SK-N-SH treated with all-trans-retinoic acid at 6 μM for 48 hours (cell line): ENCODE data around the gene PNPLA7.

Experiments used
- CREB5 ChIP-seq: fragments of 250-450 bp; sonication (Bioruptor Pico); IDR thresholded peaks from 2 replicates; pipeline ENCODE4 v1.5.1; 2020; ENCODE audit warnings: low read depth, mild to moderate bottlenecking, moderate library complexity
- ESRRG ChIP-seq: fragments of 250-450 bp; sonication (Bioruptor Pico); IDR thresholded peaks from 2 replicates; pipeline ENCODE4 v1.6.1; 2021; ENCODE audit warnings: mild to moderate bottlenecking
- PATZ1 ChIP-seq: fragments of 250-450 bp; sonication (Bioruptor Pico); IDR thresholded peaks from 2 replicates; pipeline ENCODE4 v1.8.0; 2020; ENCODE audit warnings: mild to moderate bottlenecking, moderate library complexity, borderline replicate concordance
- RARB ChIP-seq: fragments of 250-450 bp; sonication (Bioruptor Pico); IDR thresholded peaks from 2 replicates; pipeline ENCODE4 v1.8.0; 2021; ENCODE audit warnings: mild to moderate bottlenecking, moderate library complexity
- SNAI2 ChIP-seq: fragments of 250-450 bp; sonication (Bioruptor Pico); IDR thresholded peaks from 2 replicates; pipeline ENCODE4 v1.5.0; 2020; ENCODE audit warnings: mild to moderate bottlenecking, moderate library complexity
- TCF4 ChIP-seq: fragments of 250-450 bp; sonication (Bioruptor Pico); IDR thresholded peaks from 2 replicates; pipeline ENCODE4 v1.8.0; 2021; ENCODE audit warnings: mild to moderate bottlenecking, moderate library complexity, borderline replicate concordance
- ZC3H10 ChIP-seq: fragments of 250-450 bp; sonication (Bioruptor Pico); IDR thresholded peaks from 2 replicates; pipeline ENCODE4 v1.5.1; 2021; ENCODE audit warnings: mild to moderate bottlenecking, moderate library complexity
- ZFP30 ChIP-seq: fragments of 450-650 bp; formaldehyde crosslinking; IDR thresholded peaks from 2 replicates; pipeline ENCODE4 v1.5.0; 2022; ENCODE audit warnings: mild to moderate bottlenecking, moderate library complexity
- ZNF565 ChIP-seq: fragments of 450-650 bp; formaldehyde crosslinking; conservative IDR thresholded peaks from 2 replicates; pipeline ENCODE4 v1.5.0; 2020; ENCODE audit warnings: low read depth, mild to moderate bottlenecking, moderate library complexity

- TF ChIP-seq SNAI2 (CRISPR knock-in tag) (no peak), CREB5 (CRISPR knock-in tag) (no peak), ZC3H10 (CRISPR knock-in tag) (no peak), ESRRG (CRISPR knock-in tag) (no peak), TCF4 (CRISPR knock-in tag) (no peak), PATZ1 (no peak), ZFP30 (CRISPR knock-in tag) (no peak), RARB (CRISPR knock-in tag) (no peak), ZNF565 (CRISPR knock-in tag) (no peak)
Measured at GRCh38 chr9:137593176-137593575, 43.0 kb upstream of the PNPLA7 start.
